Aorta (tissue), 5 donors: Measurements from ENCODE around the gene CSNK2A1. TPM values are rescaled to one million over a fixed set of nuclear protein-coding genes. Genes with fewer than 3 reads are reported as not detected.
"Not testable (repeated sequence)": the region's sequence is repeated elsewhere in the genome, so short reads cannot be mapped to it uniquely, and the experiment has no call there.

Source experiments
- ATAC-seq: fragments of 200-7000 bp; cut with Tn5 transposase; one replicate; pipeline ENCODE4 v1.9.1; 2022; ENCODE audit warnings: moderate library complexity; ENCODE audit not compliant: low FRiP score
- DNase-seq, 2 donors: peaks; one replicate each; pipeline ENCODE4 v3.0.0-alpha.2; 2020
- H3K27ac ChIP-seq, 2 donors: one replicate each; pipeline ENCODE4 v1.5.1; 2013; ENCODE audit warnings: low read length in 2 of 2, mild to moderate bottlenecking in 2 of 2, moderate library complexity in 2 of 2, control low read depth in 1 of 2, inconsistent platforms in 1 of 2, low read depth in 1 of 2
- H3K27me3 ChIP-seq, 2 donors: one replicate each; pipeline ENCODE4 v1.6.1; 2013; ENCODE audit warnings: control low read depth in 1 of 2, low read length in 1 of 2, mild to moderate bottlenecking in 1 of 2, moderate library complexity in 1 of 2; ENCODE audit not compliant: insufficient read depth in 2 of 2, control insufficient read depth in 1 of 2
- H3K36me3 ChIP-seq, 2 donors: one replicate each; pipeline ENCODE4 v1.6.1; 2013; ENCODE audit warnings: control low read depth in 1 of 2, low read length in 1 of 2, mild to moderate bottlenecking in 1 of 2; ENCODE audit not compliant: insufficient read depth in 2 of 2, control insufficient read depth in 1 of 2
- H3K4me1 ChIP-seq, 2 donors: one replicate each; pipeline ENCODE4 v1.6.1; 2013; ENCODE audit warnings: low read length in 2 of 2, control low read depth in 1 of 2, mild to moderate bottlenecking in 1 of 2, moderate library complexity in 1 of 2; ENCODE audit not compliant: insufficient read depth in 2 of 2, control insufficient read depth in 1 of 2
- H3K4me3 ChIP-seq, 2 donors: one replicate each; pipeline ENCODE4 v1.5.1; 2013; ENCODE audit warnings: low read length in 2 of 2, control low read depth in 1 of 2, mild to moderate bottlenecking in 1 of 2
- H3K9me3 ChIP-seq: one replicate; pipeline ENCODE4 v1.6.1; 2013; ENCODE audit warnings: mild to moderate bottlenecking, low read length; ENCODE audit not compliant: control insufficient read depth
- WGBS, 2 donors: extraction: QIAGEN DNeasy Blood & Tissue Kit; methylation state at CpG; one replicate each; pipeline ENCODE4 v1.1.7; 2013; 5-methylcytosine and 5-hydroxymethylcytosine counted together
- intact Hi-C, 2 donors: fragments of 100-400 bp; cut with DNase I; formaldehyde crosslinking; loops; one replicate each; pipeline versions ENCODE4 v1.14.2 to v1.15.0; 2022
- polyA plus RNA-seq, 2 donors: library from polyadenylated mRNA; stranded (reverse); fragments of 200-250 nt; gene quantifications; one replicate each; pipeline ENCODE4 v1.2.3, GENCODE V29; 2013
- total RNA-seq, 2 donors: library from RNA; stranded (reverse); fragmentation: NEBNext Ultra II Directional; extraction: Animal tissue kit (Norgen Biotek cat#: 25700); gene quantifications; one replicate each; pipeline ENCODE4 v1.2.1, GENCODE V29; 2021
- donor health status: healthy with polysubstance abuse.
- donor health status: Bipolar disorder and iron deficiency.
- donor health status: DM: no; HTN: no; CAD: no.
- donor health status: DM: no; HTN: no; CAD: no.
- donor health status: DM: yes; HTN: yes; CAD: no.

Gene CSNK2A1
- total and polyA plus RNA-seq, 4 donors: 23.4 to 98.2 (median 50.6) TPM

DNA sequence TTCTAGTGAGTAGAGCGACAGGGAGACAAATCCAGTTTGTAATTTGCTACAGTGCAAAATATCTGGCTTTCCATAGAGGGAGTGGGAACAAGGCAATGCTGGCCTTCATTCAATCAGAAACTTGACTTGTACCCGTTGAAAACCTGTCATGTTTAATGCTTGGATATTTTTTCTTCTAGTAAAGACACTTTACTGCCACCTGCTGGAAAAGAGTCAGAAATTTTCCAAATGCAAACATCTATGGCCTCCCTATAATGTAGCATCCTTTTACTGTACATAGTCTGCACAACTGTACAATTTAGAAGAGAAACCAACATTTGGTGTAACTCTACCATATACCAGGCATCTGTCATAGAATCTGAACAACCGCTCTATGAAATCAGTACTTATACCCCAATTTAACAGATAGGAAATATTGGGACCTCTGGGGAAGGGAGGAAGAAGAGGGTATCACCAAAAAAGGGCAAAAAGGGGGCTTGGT, 64.6 kb downstream of the CSNK2A1 start:
- ATAC-seq (peak; percentile 56), DNase-seq (no peak)
- intact Hi-C loops: loop anchor here (1.0 to 10.0 kb wide), 4 partner anchors 72 to 125 kb away; partner anchors contain the start of gene RBCK1 (in 2 of the 2)
- no peaks in the 10 kb centered on the region for H3K9me3 ChIP-seq
- H3K4me3 ChIP-seq: no peak overlapping the region
- 31 to 36% methylated on average over 3 of the region's 3 CpGs for WGBS, 2 donors
- no peaks in the 10 kb centered on the region for H3K4me1 ChIP-seq
- H3K36me3 ChIP-seq: peaks cover 0 to 3% of the 10 kb centered on the region in 2 donors
- no peaks in the 10 kb centered on the region for H3K27me3 ChIP-seq
- H3K27ac ChIP-seq: no peak overlapping the region

DNA sequence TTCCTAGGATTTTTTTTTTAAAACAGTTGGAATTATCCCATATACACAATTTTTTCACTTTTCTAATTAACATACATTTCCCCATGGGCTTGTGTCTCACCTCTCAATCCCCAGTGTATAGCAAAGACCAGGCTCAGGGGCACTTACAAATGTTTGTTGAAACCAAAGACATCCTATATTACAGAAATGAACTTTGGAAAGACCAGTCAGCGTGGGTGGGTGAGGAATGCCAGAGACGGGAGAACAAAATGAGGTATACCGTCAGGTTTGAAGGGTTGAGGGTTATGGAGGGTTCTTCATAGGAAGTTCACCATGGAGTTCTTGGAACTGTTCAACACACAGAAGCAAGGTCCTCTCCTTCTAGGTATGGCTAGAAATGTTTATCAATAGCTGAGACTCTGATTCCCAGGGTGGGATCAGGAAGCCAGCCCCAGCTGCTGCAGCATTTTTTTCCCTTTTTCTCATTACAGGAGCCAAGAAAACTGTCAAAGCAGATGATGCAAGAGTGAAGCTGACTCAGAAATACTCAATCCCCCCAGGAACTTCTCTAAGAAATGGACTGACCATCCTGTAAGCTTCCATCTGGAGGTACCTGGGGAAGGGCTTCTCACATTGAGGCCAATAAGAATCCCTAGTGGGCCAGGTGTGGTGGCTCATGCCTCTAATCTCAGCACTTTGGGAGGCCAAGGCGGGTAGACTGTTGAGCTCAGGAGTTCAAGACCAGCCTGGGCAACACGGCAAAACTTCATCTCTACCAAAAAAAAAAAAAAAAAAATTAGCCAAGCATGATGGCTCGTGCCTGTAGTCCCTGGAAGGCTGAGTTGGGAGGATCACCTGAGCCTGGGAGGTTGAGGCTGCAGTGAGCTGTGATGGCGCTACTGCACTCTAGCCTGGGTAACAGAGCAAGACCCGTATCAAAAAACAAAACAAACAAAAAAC, 65.3 kb downstream of the CSNK2A1 start:
- DNase-seq: no peak
- intact Hi-C loops: loop anchor here (2.0 to 10.0 kb wide), 3 partner anchors 71 to 123 kb away; partner anchors contain the start of gene RBCK1 (in 2 of the 2)
- peaks cover 0 to under 1% of the 10 kb centered on the region in 2 donors for H3K36me3 ChIP-seq

DNA sequence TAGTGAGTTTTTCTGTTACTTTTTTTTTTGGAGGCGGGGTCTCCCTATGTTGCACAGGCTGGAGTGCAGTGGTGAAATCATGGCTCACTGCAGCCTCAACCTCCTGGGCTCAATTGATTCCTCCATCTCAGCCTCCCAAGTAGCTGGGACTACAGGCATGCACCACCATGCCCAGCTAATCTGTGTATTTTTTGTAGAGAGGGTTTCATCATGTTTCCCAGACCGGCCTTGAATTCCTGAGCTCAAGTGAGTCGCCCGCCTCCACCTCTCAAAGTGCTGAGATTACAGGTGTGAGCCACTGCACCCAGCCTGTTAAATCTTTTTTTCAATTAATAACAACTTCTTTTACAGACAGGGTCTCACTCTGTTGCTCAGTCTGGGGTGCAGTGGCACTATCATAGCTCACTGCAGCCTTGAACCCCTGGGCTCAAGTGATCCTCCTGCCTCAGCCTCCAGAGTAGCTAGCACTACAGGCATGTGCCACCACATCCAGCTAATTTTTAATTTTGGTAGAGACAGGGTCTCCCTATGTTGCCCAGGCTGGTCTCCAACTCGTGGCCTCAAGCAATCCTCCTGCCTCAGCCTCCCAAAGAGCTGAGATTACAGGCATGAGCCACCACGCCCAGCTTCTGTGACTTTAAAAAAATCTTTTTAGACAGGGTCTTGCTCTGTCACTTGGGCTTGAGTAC, 66.9 kb downstream of the CSNK2A1 start:
- H3K4me3 ChIP-seq, H3K27me3 ChIP-seq, H3K27ac ChIP-seq, H3K36me3 ChIP-seq, H3K4me1 ChIP-seq, H3K9me3 ChIP-seq, ATAC-seq, DNase-seq: not testable (repeated sequence)
- intact Hi-C loops: loop anchor here (5.0 to 10.0 kb wide), 2 partner anchors 69 to 72 kb away; partner anchors contain the start of gene RBCK1 (in 2 of the 2)
- 89 to 96% methylated on average over 6 of the region's 6 CpGs for WGBS, 2 donors

More for the DNA sequence above, 65.3 kb downstream of the CSNK2A1 start:
- WGBS, 2 donors: 69 to 70% methylated on average over 8 of the region's 8 CpGs
- no peaks in the 10 kb centered on the region for H3K9me3 ChIP-seq
- no peak for ATAC-seq
- no peak overlapping the region for H3K4me3 ChIP-seq
- H3K27ac ChIP-seq: no peak overlapping the region
- no peaks in the 10 kb centered on the region for H3K4me1 ChIP-seq
- H3K27me3 ChIP-seq: no peaks in the 10 kb centered on the region

GRCh38 chr20:475463-476357, 67.9 kb downstream of the CSNK2A1 start:
- Histone ChIP-seq H3K9me3 (no peaks in the 10 kb centered on the region), H3K27ac (no peak overlapping the region), H3K4me3 (no peak overlapping the region), H3K27me3 (no peaks in the 10 kb centered on the region), H3K4me1 (no peaks in the 10 kb centered on the region), H3K36me3 (no peaks in the 10 kb centered on the region)
- ATAC-seq (no peak), DNase-seq (no peak)
- intact Hi-C loops: loop anchor here (5.0 to 10.0 kb wide), 2 partner anchors 68 to 71 kb away; partner anchors contain the start of gene RBCK1 (in 2 of the 2)
- WGBS, 2 donors: 27 to 39% methylated on average over 6 of the region's 6 CpGs

DNA sequence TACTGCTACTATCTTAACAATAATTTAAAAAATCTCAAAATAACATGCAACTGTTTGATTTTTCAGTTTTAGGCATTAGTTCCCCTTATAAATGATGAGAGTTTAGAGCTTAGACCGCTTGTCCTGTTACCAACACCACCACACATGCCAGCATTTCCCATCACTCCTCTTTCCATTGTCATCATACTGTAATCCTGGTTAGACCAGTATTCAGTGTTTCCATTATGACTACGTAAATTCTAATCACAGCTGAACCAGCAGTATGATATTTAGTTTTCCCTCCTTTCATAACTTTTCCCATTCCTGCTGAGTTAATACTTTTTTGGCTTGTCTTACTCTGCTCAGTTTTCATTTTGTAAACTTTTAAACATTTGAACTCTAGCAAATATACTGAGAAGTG, 69.0 kb downstream of the CSNK2A1 start:
- ATAC-seq: no peak
- intact Hi-C loops: loop anchor here in 1 of 2 donors (10.0 kb wide), 1 partner anchor 70 kb away; the partner anchor contains the start of gene RBCK1
- 46 to 54% methylated on average over 2 of the region's 2 CpGs for WGBS, 2 donors
- Histone ChIP-seq H3K36me3 (no peaks in the 10 kb centered on the region), H3K27ac (no peak overlapping the region), H3K9me3 (no peaks in the 10 kb centered on the region), H3K27me3 (no peaks in the 10 kb centered on the region), H3K4me1 (no peaks in the 10 kb centered on the region), H3K4me3 (no peak overlapping the region)
- DNase-seq: no peak

DNA sequence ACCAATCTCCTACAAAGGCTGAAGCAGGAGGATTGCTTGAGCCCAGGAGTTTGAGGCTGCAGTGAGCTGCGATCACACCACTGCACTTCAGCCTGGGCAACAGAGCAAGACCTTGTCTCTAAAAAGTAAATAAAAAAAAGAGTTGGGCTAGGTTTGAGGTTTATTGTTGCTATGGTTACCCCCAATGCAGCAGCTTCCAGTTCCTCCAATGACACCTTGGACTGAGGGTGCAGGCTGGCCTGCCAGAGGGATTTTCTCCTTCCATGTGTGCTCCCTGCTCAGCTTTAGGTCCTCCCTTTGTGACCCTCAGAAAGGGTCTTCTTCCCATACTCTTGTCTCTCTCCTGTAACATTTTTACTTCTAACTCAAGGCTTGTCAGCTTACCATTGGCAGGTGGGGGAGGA, 70.7 kb downstream of the CSNK2A1 start:
- Histone ChIP-seq H3K27me3 (no peaks in the 10 kb centered on the region), H3K36me3 (no peaks in the 10 kb centered on the region), H3K27ac (no peak overlapping the region), H3K4me1 (no peaks in the 10 kb centered on the region), H3K9me3 (no peaks in the 10 kb centered on the region), H3K4me3 (no peak overlapping the region)
- intact Hi-C loops: loop anchor here in 1 of 2 donors (10.0 kb wide), 1 partner anchor 68 kb away; the partner anchor contains the start of gene RBCK1
- DNase-seq (no peak), ATAC-seq (no peak)
- 92 to 100% methylated on average over 1 of the region's 1 CpG for WGBS, 2 donors

- no peak for ATAC-seq
- no peak overlapping the region for H3K27ac ChIP-seq
- no peaks in the 10 kb centered on the region for H3K27me3 ChIP-seq
- intact Hi-C loops: loop anchor here in 1 of 2 donors (10.0 kb wide), 1 partner anchor 67 kb away; the partner anchor contains the start of gene RBCK1
- H3K9me3 ChIP-seq: no peaks in the 10 kb centered on the region
- no peak overlapping the region for H3K4me3 ChIP-seq
- WGBS, 2 donors: 82 to 91% methylated on average over 9 of the region's 9 CpGs
- no peaks in the 10 kb centered on the region for H3K4me1 ChIP-seq
- DNase-seq: no peak
- no peaks in the 10 kb centered on the region for H3K36me3 ChIP-seq
Measured at GRCh38 chr20:472137-472846, 71.3 kb downstream of the CSNK2A1 start.
